ENCODE data around the gene TNK2.
A peak's percentile ranks its signal among the peaks of the same experiment; 100 is the strongest.
"Not testable (repeated sequence)": the region's sequence is repeated elsewhere in the genome, so short reads cannot be mapped to it uniquely, and the experiment has no call there.

The TNK2 gene

GRCh38 chr3:195907934-195908693 lies at the start of gene TNK2:
TSS of gene TNK2 (minus strand) at chr3:195908551. CDS start at chr3:195888588, 19,963 bp downstream.
- Histone ChIP-seq H3K4me1 (ENCODE audit: insufficient read depth, insufficient read length) (peaks cover 21% of the 10 kb centered on the region), H3K9me3 (ENCODE audit: insufficient read depth, low read length) (no peaks in the 10 kb centered on the region), H3K9ac (ENCODE audit: insufficient read length, low read depth) (peak within 1 kb of the TSS; percentile 92), H3K36me3 (ENCODE audit: insufficient read depth, insufficient read length, low read length) (peaks cover 11% of the 10 kb centered on the region), H3K27me3 (ENCODE audit: insufficient read depth, insufficient read length) (peaks cover 3% of the 10 kb centered on the region), H3K4me3 (ENCODE audit: insufficient read length, low read depth) (peak within 1 kb of the TSS; percentile 83)
- TF ChIP-seq YY1 (IDR thresholded peaks at IDR 0.05; ENCODE audit: insufficient read depth, insufficient read length) (no peak), ZNF274 (IDR thresholded peaks at IDR 0.05; ENCODE audit: low read depth, low read length) (no peak), SUZ12 (IDR thresholded peaks at IDR 0.05; ENCODE audit: extremely low read depth, insufficient read depth, insufficient read length) (no peak)
- no peak for DNase-seq (ENCODE audit: low read depth, low spot score)

GRCh38 chr3:195956577-195956976 lies 48.2 kb upstream of the TNK2 start:
- no peak overlapping the region for H3K4me3 ChIP-seq (ENCODE audit: insufficient read length, low read depth)
- H3K27me3 ChIP-seq (ENCODE audit: insufficient read depth, insufficient read length): no peaks in the 10 kb centered on the region
- no peaks in the 10 kb centered on the region for H3K4me1 ChIP-seq (ENCODE audit: insufficient read depth, insufficient read length)
- TF ChIP-seq SUZ12 (IDR thresholded peaks at IDR 0.05; ENCODE audit: extremely low read depth, insufficient read depth, insufficient read length) (no peak), YY1 (IDR thresholded peaks at IDR 0.05; ENCODE audit: insufficient read depth, insufficient read length) (no peak), ZNF274 (IDR thresholded peaks at IDR 0.05; ENCODE audit: low read depth, low read length) (no peak)
- H3K9me3 ChIP-seq (ENCODE audit: insufficient read depth, low read length): peaks cover 4% of the 10 kb centered on the region; the same call in 1 of the 2 replicates
- peaks cover 22% of the 10 kb centered on the region for H3K36me3 ChIP-seq (ENCODE audit: insufficient read depth, insufficient read length, low read length)
- no peak for DNase-seq (ENCODE audit: low read depth, low spot score)
- H3K9ac ChIP-seq (ENCODE audit: insufficient read length, low read depth): no peak overlapping the region

GRCh38 chr3:195955416-195955841 lies 47.1 kb upstream of the TNK2 start:
- H3K4me1 ChIP-seq (ENCODE audit: insufficient read depth, insufficient read length); H3K9me3 ChIP-seq (ENCODE audit: insufficient read depth, low read length); DNase-seq (ENCODE audit: low read depth, low spot score); H3K27me3 ChIP-seq (ENCODE audit: insufficient read depth, insufficient read length): not testable (repeated sequence)
- Histone ChIP-seq H3K4me3 (ENCODE audit: insufficient read length, low read depth) (peak overlapping the region; percentile 34), H3K9ac (ENCODE audit: insufficient read length, low read depth) (peak overlapping the region; percentile 66), H3K36me3 (ENCODE audit: insufficient read depth, insufficient read length, low read length) (peaks cover 19% of the 10 kb centered on the region)

- H3K27me3 ChIP-seq (ENCODE audit: insufficient read depth, insufficient read length); H3K9me3 ChIP-seq (ENCODE audit: insufficient read depth, low read length); DNase-seq (ENCODE audit: low read depth, low spot score); H3K4me1 ChIP-seq (ENCODE audit: insufficient read depth, insufficient read length): not testable (repeated sequence)
- Histone ChIP-seq H3K4me3 (ENCODE audit: insufficient read length, low read depth) (peak overlapping the region; percentile 40), H3K9ac (ENCODE audit: insufficient read length, low read depth) (peak overlapping the region; percentile 61), H3K36me3 (ENCODE audit: insufficient read depth, insufficient read length, low read length) (peaks cover 16% of the 10 kb centered on the region)
These were observed 46.4 kb upstream of the TNK2 start for GRCh38 chr3:195954752-195955119.

GRCh38 chr3:195954052-195954751 lies 45.9 kb upstream of the TNK2 start:
- Histone ChIP-seq H3K4me3 (ENCODE audit: insufficient read length, low read depth) (peak overlapping the region; percentile 40), H3K36me3 (ENCODE audit: insufficient read depth, insufficient read length, low read length) (peaks cover 14% of the 10 kb centered on the region), H3K9ac (ENCODE audit: insufficient read length, low read depth) (peak overlapping the region; percentile 61)
- H3K4me1 ChIP-seq (ENCODE audit: insufficient read depth, insufficient read length); H3K9me3 ChIP-seq (ENCODE audit: insufficient read depth, low read length); H3K27me3 ChIP-seq (ENCODE audit: insufficient read depth, insufficient read length): not testable (repeated sequence)
- DNase-seq (ENCODE audit: low read depth, low spot score): peak; percentile 81

GRCh38 chr3:195952590-195952989 lies 44.2 kb upstream of the TNK2 start:
- H3K4me1 ChIP-seq (ENCODE audit: insufficient read depth, insufficient read length); H3K9me3 ChIP-seq (ENCODE audit: insufficient read depth, low read length); H3K4me3 ChIP-seq (ENCODE audit: insufficient read length, low read depth); DNase-seq (ENCODE audit: low read depth, low spot score); H3K36me3 ChIP-seq (ENCODE audit: insufficient read depth, insufficient read length, low read length); H3K27me3 ChIP-seq (ENCODE audit: insufficient read depth, insufficient read length); H3K9ac ChIP-seq (ENCODE audit: insufficient read length, low read depth): not testable (repeated sequence)

GRCh38 chr3:195951443-195952177 lies 43.3 kb upstream of the TNK2 start:
- H3K9me3 ChIP-seq (ENCODE audit: insufficient read depth, low read length); H3K9ac ChIP-seq (ENCODE audit: insufficient read length, low read depth); H3K27me3 ChIP-seq (ENCODE audit: insufficient read depth, insufficient read length); DNase-seq (ENCODE audit: low read depth, low spot score); H3K4me1 ChIP-seq (ENCODE audit: insufficient read depth, insufficient read length); H3K4me3 ChIP-seq (ENCODE audit: insufficient read length, low read depth); H3K36me3 ChIP-seq (ENCODE audit: insufficient read depth, insufficient read length, low read length): not testable (repeated sequence)

- not testable (repeated sequence) for DNase-seq (ENCODE audit: low read depth, low spot score); H3K9me3 ChIP-seq (ENCODE audit: insufficient read depth, low read length)
These were observed 42.4 kb upstream of the TNK2 start for GRCh38 chr3:195950731-195951130.

GRCh38 chr3:195950164-195950563 lies 41.8 kb upstream of the TNK2 start:
- H3K4me1 ChIP-seq (ENCODE audit: insufficient read depth, insufficient read length); H3K27me3 ChIP-seq (ENCODE audit: insufficient read depth, insufficient read length); H3K36me3 ChIP-seq (ENCODE audit: insufficient read depth, insufficient read length, low read length); H3K4me3 ChIP-seq (ENCODE audit: insufficient read length, low read depth); H3K9ac ChIP-seq (ENCODE audit: insufficient read length, low read depth); DNase-seq (ENCODE audit: low read depth, low spot score); H3K9me3 ChIP-seq (ENCODE audit: insufficient read depth, low read length): not testable (repeated sequence)

More at GRCh38 chr3:195950731-195951130, 42.4 kb upstream of the TNK2 start:
- H3K36me3 ChIP-seq (ENCODE audit: insufficient read depth, insufficient read length, low read length); H3K9ac ChIP-seq (ENCODE audit: insufficient read length, low read depth); H3K27me3 ChIP-seq (ENCODE audit: insufficient read depth, insufficient read length); H3K4me1 ChIP-seq (ENCODE audit: insufficient read depth, insufficient read length); H3K4me3 ChIP-seq (ENCODE audit: insufficient read length, low read depth): not testable (repeated sequence)

- H3K9me3 ChIP-seq (ENCODE audit: insufficient read depth, low read length): peaks cover 22% of the 10 kb centered on the region; the same call in 1 of the 2 replicates
- H3K36me3 ChIP-seq (ENCODE audit: insufficient read depth, insufficient read length, low read length); H3K4me3 ChIP-seq (ENCODE audit: insufficient read length, low read depth); H3K4me1 ChIP-seq (ENCODE audit: insufficient read depth, insufficient read length); DNase-seq (ENCODE audit: low read depth, low spot score); H3K9ac ChIP-seq (ENCODE audit: insufficient read length, low read depth); H3K27me3 ChIP-seq (ENCODE audit: insufficient read depth, insufficient read length): not testable (repeated sequence)
These were observed 38.8 kb upstream of the TNK2 start for GRCh38 chr3:195946910-195947699.
